PC-3 (cell line): ENCODE results near the gene VWA8. TPM values are rescaled to one million over a fixed set of nuclear protein-coding genes. Genes with fewer than 3 reads are reported as not detected.

Experiments used
- ATAC-seq: fragments of 200-7000 bp; cut with Tn5 transposase; 2 replicates; pipeline ENCODE4 v1.9.1; 2020; ENCODE audit warnings: mild to moderate bottlenecking, moderate library complexity
- BruUV-seq: library from RNA; stranded (reverse); fragments of 400-500 nt; replicated peaks from 2 replicates; lab custom pipeline; 2021; lab: Mats Ljungman, UMichigan
- CTCF ChIA-PET: fragments of 300-600 bp; sonication (Branson Sonifier 250); formaldehyde crosslinking; loops from one replicate; lab custom pipeline; 2022; ENCODE audit warnings: antibody characterized with exemption; lab: Charles Lee
- POLR2A ChIA-PET: fragments of 300-600 bp; sonication (Branson Sonifier 250); formaldehyde crosslinking; loops from one replicate; lab custom pipeline; 2022; ENCODE audit warnings: antibody characterized with exemption; ENCODE audit not compliant: unreplicated experiment; lab: Charles Lee
- DNase-seq: peaks from one replicate; pipeline ENCODE4 v3.0.0-alpha.2; 2015
- H2AFZ ChIP-seq: fragments of 300-600 bp; sonication (generic); 2 replicates; pipeline ENCODE4 v1.6.0; 2016; ENCODE audit warnings: antibody characterized with exemption, low read length
- H3F3A ChIP-seq: fragments of 300-600 bp; sonication (generic); one replicate; pipeline ENCODE4 v1.6.0; 2017; ENCODE audit warnings: antibody characterized with exemption, low read length, control low read depth, mild to moderate bottlenecking; ENCODE audit not compliant: unreplicated experiment
- H3K27ac ChIP-seq: fragments of 300-600 bp; sonication (generic); 2 replicates; pipeline ENCODE4 v1.5.1; 2016; ENCODE audit warnings: mild to moderate bottlenecking, low read length
- H3K27me3 ChIP-seq: fragments of 300-600 bp; sonication (generic); 2 replicates; pipeline ENCODE4 v1.6.1; 2016; ENCODE audit warnings: low read length, mixed read lengths
- H3K36me3 ChIP-seq: fragments of 300-600 bp; sonication (generic); 2 replicates; pipeline ENCODE4 v1.6.1; 2016; ENCODE audit warnings: low read depth, mixed run types, low read length, mixed read lengths
- H3K4me1 ChIP-seq: fragments of 300-600 bp; sonication (generic); 2 replicates; pipeline ENCODE4 v1.5.1; 2016; ENCODE audit warnings: low read length; ENCODE audit not compliant: insufficient read depth
- H3K4me2 ChIP-seq: fragments of 300-600 bp; sonication (generic); 2 replicates; pipeline ENCODE4 v1.6.0; 2016; ENCODE audit warnings: low read length
- H3K4me3 ChIP-seq: fragments of 300-600 bp; sonication (generic); 2 replicates; pipeline ENCODE4 v1.5.1; 2016; ENCODE audit warnings: mild to moderate bottlenecking, low read length, mixed read lengths
- H3K79me2 ChIP-seq: fragments of 300-600 bp; sonication (generic); 2 replicates; pipeline ENCODE4 v1.6.1; 2017; ENCODE audit warnings: low read length, mixed read lengths
- H3K9ac ChIP-seq: fragments of 300-600 bp; sonication (generic); 2 replicates; pipeline ENCODE4 v1.6.0; 2016; ENCODE audit warnings: mild to moderate bottlenecking, low read length
- H3K9me2 ChIP-seq: fragments of 300-600 bp; sonication (generic); replicated peaks from 2 replicates; pipeline ENCODE4 v1.6.1; 2016; ENCODE audit warnings: mixed run types, low read length, mixed read lengths
- H3K9me3 ChIP-seq: fragments of 300-600 bp; sonication (generic); 2 replicates; pipeline ENCODE4 v1.6.1; 2016; ENCODE audit warnings: low read length, mixed read lengths
- H4K20me1 ChIP-seq: fragments of 300-600 bp; sonication (generic); 2 replicates; pipeline ENCODE4 v1.6.1; 2016; ENCODE audit warnings: low read length, mixed read lengths
- EZH2 ChIP-seq: fragments of 300-600 bp; sonication (generic); IDR thresholded peaks from one replicate; pipeline ENCODE4 v1.6.1; 2017; ENCODE audit warnings: antibody characterized with exemption, mild to moderate bottlenecking, low read length; ENCODE audit not compliant: unreplicated experiment
- EZH2phosphoT487 ChIP-seq: fragments of 300-600 bp; sonication (generic); IDR thresholded peaks from 2 replicates; pipeline ENCODE4 v1.6.1; 2018; ENCODE audit warnings: mild to moderate bottlenecking, antibody characterized with exemption, low read length, borderline replicate concordance
- intact Hi-C: fragments of 100-400 bp; cut with micrococcal nuclease; formaldehyde crosslinking; loops from 2 replicates; pipeline ENCODE4 v1.9.0; 2023
- total RNA-seq: library from RNA; depleted of rRNA; stranded (reverse); fragments of >200 nt; gene quantifications from 2 replicates; pipeline ENCODE4 v1.2.3, GENCODE V29; 2014
- TF ChIP-seq, protein P1 (sequence below): fragments of 300-600 bp; sonication (generic); conservative IDR thresholded peaks from 2 replicates; pipeline ENCODE4 v1.5.1; 2017; ENCODE audit warnings: antibody characterized with exemption, low read depth, mild to moderate bottlenecking, low read length

VWA8 gene
- total RNA-seq, 1 experiment from 2014 or later = 10.0 TPM

DNA sequence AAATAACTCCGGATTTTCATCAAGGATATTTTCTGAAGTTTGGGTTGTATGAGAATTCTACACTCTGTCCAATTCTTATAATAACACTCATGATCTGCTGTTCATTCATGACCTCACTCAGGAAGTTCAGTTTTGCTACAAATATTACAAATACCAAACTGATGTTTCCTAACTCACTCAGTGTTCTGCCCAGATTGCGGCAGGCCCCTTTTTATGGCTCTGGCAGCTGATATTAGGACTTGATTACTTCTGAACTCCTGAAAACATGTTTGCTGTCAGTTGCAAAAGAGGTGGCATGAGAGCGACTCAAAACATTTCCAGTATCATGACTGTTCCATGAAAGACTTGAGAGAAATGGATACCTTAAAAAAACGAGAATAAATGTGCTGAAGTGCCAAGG lies 315.6 kb downstream of the VWA8 start:
- ChIA-PET CTCF (interaction anchor here (0.7 kb wide), 1 partner anchor 32 kb away, joined by 3 read pairs; no protein-coding TSS in a partner anchor), POLR2A (interaction anchor here (0.7 kb wide), 1 partner anchor 601 kb away, joined by 21 read pairs; no protein-coding TSS in a partner anchor)
- Histone ChIP-seq H3K27me3 (no peaks in the 10 kb centered on the region), H3K9me2 (no peaks in the 10 kb centered on the region), H3K4me1 (peaks cover 44% of the 10 kb centered on the region), H3K9me3 (no peaks in the 10 kb centered on the region), H3K36me3 (no peaks in the 10 kb centered on the region), H4K20me1 (no peaks in the 10 kb centered on the region), H3K4me3 (no peak overlapping the region), H3K79me2 (no peaks in the 10 kb centered on the region), H2AFZ (no peak overlapping the region), H3K27ac (peak overlapping the region; percentile 27; the same call in 1 of the 2 replicates), H3K4me2 (peak overlapping the region; percentile 3; the same call in 1 of the 2 replicates), H3F3A (no peaks in the 10 kb centered on the region), H3K9ac (no peak overlapping the region)
- TF ChIP-seq, protein P1, sequence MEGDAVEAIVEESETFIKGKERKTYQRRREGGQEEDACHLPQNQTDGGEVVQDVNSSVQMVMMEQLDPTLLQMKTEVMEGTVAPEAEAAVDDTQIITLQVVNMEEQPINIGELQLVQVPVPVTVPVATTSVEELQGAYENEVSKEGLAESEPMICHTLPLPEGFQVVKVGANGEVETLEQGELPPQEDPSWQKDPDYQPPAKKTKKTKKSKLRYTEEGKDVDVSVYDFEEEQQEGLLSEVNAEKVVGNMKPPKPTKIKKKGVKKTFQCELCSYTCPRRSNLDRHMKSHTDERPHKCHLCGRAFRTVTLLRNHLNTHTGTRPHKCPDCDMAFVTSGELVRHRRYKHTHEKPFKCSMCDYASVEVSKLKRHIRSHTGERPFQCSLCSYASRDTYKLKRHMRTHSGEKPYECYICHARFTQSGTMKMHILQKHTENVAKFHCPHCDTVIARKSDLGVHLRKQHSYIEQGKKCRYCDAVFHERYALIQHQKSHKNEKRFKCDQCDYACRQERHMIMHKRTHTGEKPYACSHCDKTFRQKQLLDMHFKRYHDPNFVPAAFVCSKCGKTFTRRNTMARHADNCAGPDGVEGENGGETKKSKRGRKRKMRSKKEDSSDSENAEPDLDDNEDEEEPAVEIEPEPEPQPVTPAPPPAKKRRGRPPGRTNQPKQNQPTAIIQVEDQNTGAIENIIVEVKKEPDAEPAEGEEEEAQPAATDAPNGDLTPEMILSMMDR = no peak
- TF ChIP-seq EZH2 = no peak
- TF ChIP-seq EZH2phosphoT487 = no peak
- peak; percentile 44 for ATAC-seq
- peak; percentile 62 for DNase-seq
- BruUV-seq = no TSS peak
- intact Hi-C loops = loop anchor here (5.0 kb wide), 1 partner anchor 33 kb away; no protein-coding TSS in a partner anchor

- Histone ChIP-seq H3K9ac (no peak overlapping the region), H3K9me3 (no peaks in the 10 kb centered on the region), H3F3A (no peaks in the 10 kb centered on the region), H2AFZ (no peak overlapping the region), H3K79me2 (no peaks in the 10 kb centered on the region), H3K4me3 (no peak overlapping the region), H3K4me1 (peaks cover 43% of the 10 kb centered on the region), H3K27me3 (no peaks in the 10 kb centered on the region), H3K9me2 (no peaks in the 10 kb centered on the region), H4K20me1 (no peaks in the 10 kb centered on the region), H3K36me3 (no peaks in the 10 kb centered on the region), H3K27ac (peak overlapping the region; percentile 27; the same call in 1 of the 2 replicates), H3K4me2 (no peak overlapping the region)
- intact Hi-C loops = loop anchor here (5.0 kb wide), 1 partner anchor 32 kb away; no protein-coding TSS in a partner anchor
- BruUV-seq = no TSS peak
- POLR2A ChIA-PET = no interaction called here
- TF ChIP-seq, protein P1 = no peak
- TF ChIP-seq EZH2 (no peak), EZH2phosphoT487 (no peak)
- ATAC-seq (no peak), DNase-seq (no peak)
- CTCF ChIA-PET = no interaction called here
Observed at GRCh38 chr13:41644742-41645141, 316.2 kb downstream of the VWA8 start.

- POLR2A ChIA-PET = interaction anchor here (0.8 kb wide), 1 partner anchor 55 kb away, joined by 5 read pairs; no protein-coding TSS in a partner anchor
- no peak overlapping the region for H3K27ac ChIP-seq
Observed at GRCh38 chr13:41643507-41643906, 317.4 kb downstream of the VWA8 start.

More at GRCh38 chr13:41643507-41643906, 317.4 kb downstream of the VWA8 start:
- DNase-seq (no peak), ATAC-seq (no peak)
- TF ChIP-seq, protein P1 = no peak
- TF ChIP-seq EZH2 = no peak
- no peak for TF ChIP-seq EZH2phosphoT487
- H3K9ac ChIP-seq = no peak overlapping the region
- H3K79me2 ChIP-seq = no peaks in the 10 kb centered on the region
- no peaks in the 10 kb centered on the region for H3K27me3 ChIP-seq
- no TSS peak for BruUV-seq
- no peak overlapping the region for H2AFZ ChIP-seq
- no peak overlapping the region for H3K4me2 ChIP-seq
- peaks cover 31% of the 10 kb centered on the region for H3K4me1 ChIP-seq
- H3K9me2 ChIP-seq = no peaks in the 10 kb centered on the region
- H3K36me3 ChIP-seq = no peaks in the 10 kb centered on the region
- intact Hi-C loops = no loop called here
- H3K9me3 ChIP-seq = no peaks in the 10 kb centered on the region
- CTCF ChIA-PET = no interaction called here
- no peaks in the 10 kb centered on the region for H4K20me1 ChIP-seq
- H3K4me3 ChIP-seq = no peak overlapping the region
- H3F3A ChIP-seq = no peaks in the 10 kb centered on the region
